Hematopoietic multipotent progenitor cell (in vitro differentiated cells): ENCODE data around the gene PSME4. TPM values are rescaled to one million over a fixed set of nuclear protein-coding genes. Genes with fewer than 3 reads are reported as not detected.
"Not testable (repeated sequence)": the region's sequence is repeated elsewhere in the genome, so short reads cannot be mapped to it uniquely, and the experiment has no call there.

ENCODE experiments used
- DNase-seq, 3 donors: peaks; one replicate each; pipeline ENCODE4 v3.0.0-alpha.2; 2011 to 2015; ENCODE audit warnings: low read depth in 2 of 3, low spot score in 2 of 3
- total RNA-seq: library from RNA; depleted of rRNA; stranded (reverse); fragments of >200 nt; gene quantifications from one replicate; pipeline ENCODE4 v1.2.3, GENCODE V29; 2012

The PSME4 gene
- total RNA-seq, 1 donor, result 29.1 TPM

GRCh38 chr2:53851052-53851757, 119.6 kb downstream of the PSME4 start:
- not testable (repeated sequence) for DNase-seq

- no peak for DNase-seq
These were observed 122.7 kb downstream of the PSME4 start for GRCh38 chr2:53848062-53848461.

GRCh38 chr2:53843595-53843994, 127.2 kb downstream of the PSME4 start:
- no peak for DNase-seq

- no peak for DNase-seq
These were observed 127.9 kb downstream of the PSME4 start for GRCh38 chr2:53842891-53843290.

GRCh38 chr2:53841651-53842050, 129.1 kb downstream of the PSME4 start:
- DNase-seq, result not testable (repeated sequence)

GRCh38 chr2:53840580-53840979, 130.2 kb downstream of the PSME4 start:
- no peak for DNase-seq

GRCh38 chr2:53829980-53830290, 140.9 kb downstream of the PSME4 start:
- DNase-seq, result not testable (repeated sequence)

GRCh38 chr2:53829273-53829979, 141.4 kb downstream of the PSME4 start:
- DNase-seq, result no peak

GRCh38 chr2:53828331-53828730, 142.5 kb downstream of the PSME4 start:
- no peak for DNase-seq

GRCh38 chr2:53827398-53828175, 143.2 kb downstream of the PSME4 start:
- no peak for DNase-seq

- DNase-seq, result no peak
These were observed 144.0 kb downstream of the PSME4 start for GRCh38 chr2:53826587-53827397.

- DNase-seq, result no peak
These were observed 144.8 kb downstream of the PSME4 start for GRCh38 chr2:53826030-53826410.

GRCh38 chr2:53823639-53824038, 147.2 kb downstream of the PSME4 start:
- DNase-seq, result peak in 1 of 3 donors; percentile 4

GRCh38 chr2:53821810-53822209, 149.0 kb downstream of the PSME4 start:
- DNase-seq, result no peak

GRCh38 chr2:53820711-53821110, 150.1 kb downstream of the PSME4 start:
- DNase-seq, result no peak

- DNase-seq, result no peak
These were observed 150.7 kb downstream of the PSME4 start for GRCh38 chr2:53820048-53820447.

- DNase-seq, result no peak
These were observed 151.2 kb downstream of the PSME4 start for GRCh38 chr2:53819634-53820033.

GRCh38 chr2:53818854-53819435, 151.8 kb downstream of the PSME4 start:
- DNase-seq, result no peak
